BLaER1 treated with 17β-estradiol and CSF1 and Interleukin-3, amounts not matched to agents 10 nM and 100 nM (cell line): ENCODE results near the gene NPR3.

ENCODE experiments used
- H3K27ac ChIP-seq, 11 experiments: shearing (Covaris generic); formaldehyde crosslinking; 2 replicates each; pipeline ENCODE4 v1.8.1; 2022
- H3K27me3 ChIP-seq, 11 experiments: shearing (Covaris generic); formaldehyde crosslinking; 2 replicates each; pipeline ENCODE4 v1.8.1; 2022
- H3K36me3 ChIP-seq, 11 experiments: shearing (Covaris generic); formaldehyde crosslinking; 2 replicates each; pipeline ENCODE4 v1.8.1; 2022
- H3K4me1 ChIP-seq, 10 experiments: shearing (Covaris generic); formaldehyde crosslinking; 2 replicates each; pipeline ENCODE4 v1.8.1; 2022
- H3K4me2 ChIP-seq, 11 experiments: shearing (Covaris generic); formaldehyde crosslinking; 2 replicates each; pipeline ENCODE4 v1.8.1; 2022
- H3K4me3 ChIP-seq, 10 experiments: shearing (Covaris generic); formaldehyde crosslinking; 2 replicates each; pipeline ENCODE4 v1.8.1; 2022
- H3K9ac ChIP-seq, 11 experiments: shearing (Covaris generic); formaldehyde crosslinking; 2 replicates each; pipeline ENCODE4 v1.8.1; 2022
- H3K9me3 ChIP-seq, 11 experiments: shearing (Covaris generic); formaldehyde crosslinking; replicated peaks in 1 of 11; 2 replicates each; pipeline ENCODE4 v1.8.1; 2022
- H4K20me1 ChIP-seq, 11 experiments: shearing (Covaris generic); formaldehyde crosslinking; 2 replicates each; pipeline ENCODE4 v1.8.1; 2022
- Cebpa-rat ChIP-seq, 11 experiments: shearing (Covaris generic); IDR thresholded peaks; 2 replicates each; pipeline ENCODE4 v1.8.1; 2022

Gene NPR3

GRCh38 chr5:32805971-32806638, 95.0 kb downstream of the NPR3 start:
- Histone ChIP-seq H3K27ac (no peak overlapping the region), H3K4me1 (no peaks in the 10 kb centered on the region), H3K9me3 (peaks cover 13 to 32% (median 23%) of the 10 kb centered on the region in 11 experiments; a peak in 19 of 22 replicates), H3K4me3 (no peak overlapping the region), H3K36me3 (no peaks in the 10 kb centered on the region), H4K20me1 (no peaks in the 10 kb centered on the region), H3K27me3 (no peaks in the 10 kb centered on the region), H3K4me2 (no peak overlapping the region), H3K9ac (no peak overlapping the region)
- no peak for TF ChIP-seq Cebpa-rat (IDR thresholded peaks at IDR 0.05)

- Histone ChIP-seq H3K27ac (no peak overlapping the region), H3K27me3 (no peaks in the 10 kb centered on the region), H3K36me3 (no peaks in the 10 kb centered on the region), H3K4me3 (no peak overlapping the region), H3K4me2 (no peak overlapping the region), H4K20me1 (no peaks in the 10 kb centered on the region), H3K9ac (no peak overlapping the region), H3K9me3 (peaks cover 6 to 15% (median 12%) of the 10 kb centered on the region in 11 experiments; a peak in 17 of 22 replicates), H3K4me1 (no peaks in the 10 kb centered on the region)
- no peak for TF ChIP-seq Cebpa-rat (IDR thresholded peaks at IDR 0.05)
These were observed 97.7 kb downstream of the NPR3 start for GRCh38 chr5:32808783-32809182.

GRCh38 chr5:32810804-32811203, 99.7 kb downstream of the NPR3 start:
- H3K36me3 ChIP-seq = no peaks in the 10 kb centered on the region
- H4K20me1 ChIP-seq = no peaks in the 10 kb centered on the region
- no peaks in the 10 kb centered on the region for H3K4me1 ChIP-seq
- H3K27ac ChIP-seq = no peak overlapping the region
- H3K9me3 ChIP-seq = peaks cover 0 to 7% (median 0%) of the 10 kb centered on the region in 11 experiments; a peak in 3 of 22 replicates
- H3K4me2 ChIP-seq = no peak overlapping the region
- H3K9ac ChIP-seq = no peak overlapping the region
- no peak overlapping the region for H3K4me3 ChIP-seq
- H3K27me3 ChIP-seq = no peaks in the 10 kb centered on the region
- TF ChIP-seq Cebpa-rat (IDR thresholded peaks at IDR 0.05) = no peak

GRCh38 chr5:32812399-32812798, 101.3 kb downstream of the NPR3 start:
- Histone ChIP-seq H3K4me1 (no peaks in the 10 kb centered on the region), H3K4me3 (no peak overlapping the region), H3K36me3 (no peaks in the 10 kb centered on the region), H4K20me1 (no peaks in the 10 kb centered on the region), H3K9ac (no peak overlapping the region), H3K27ac (no peak overlapping the region), H3K27me3 (no peaks in the 10 kb centered on the region), H3K9me3 (peaks cover 0 to 11% (median 0%) of the 10 kb centered on the region in 11 experiments; a peak in 3 of 22 replicates), H3K4me2 (no peak overlapping the region)
- TF ChIP-seq Cebpa-rat (IDR thresholded peaks at IDR 0.05) = no peak

GRCh38 chr5:32814141-32814540, 103.0 kb downstream of the NPR3 start:
- Histone ChIP-seq H3K27me3 (no peaks in the 10 kb centered on the region), H3K36me3 (no peaks in the 10 kb centered on the region), H3K4me1 (no peaks in the 10 kb centered on the region), H3K9ac (no peak overlapping the region), H3K4me2 (no peak overlapping the region), H3K4me3 (no peak overlapping the region), H4K20me1 (no peaks in the 10 kb centered on the region), H3K9me3 (peaks cover 0 to 11% (median 0%) of the 10 kb centered on the region in 11 experiments; a peak in 3 of 22 replicates), H3K27ac (no peak overlapping the region)
- no peak for TF ChIP-seq Cebpa-rat (IDR thresholded peaks at IDR 0.05)

GRCh38 chr5:32814620-32815019, 103.5 kb downstream of the NPR3 start:
- Histone ChIP-seq H3K27ac (no peak overlapping the region), H3K4me2 (no peak overlapping the region), H3K9ac (no peak overlapping the region), H3K4me1 (no peaks in the 10 kb centered on the region), H3K27me3 (no peaks in the 10 kb centered on the region), H3K36me3 (no peaks in the 10 kb centered on the region), H3K9me3 (peaks cover 0 to 11% (median 0%) of the 10 kb centered on the region in 11 experiments; a peak in 3 of 22 replicates), H3K4me3 (no peak overlapping the region), H4K20me1 (no peaks in the 10 kb centered on the region)
- no peak for TF ChIP-seq Cebpa-rat (IDR thresholded peaks at IDR 0.05)

GRCh38 chr5:32827981-32828380, 116.9 kb downstream of the NPR3 start:
- H3K9ac ChIP-seq = no peak overlapping the region
- H3K27ac ChIP-seq = no peak overlapping the region
- no peaks in the 10 kb centered on the region for H3K36me3 ChIP-seq
- no peak overlapping the region for H3K4me2 ChIP-seq
- H3K27me3 ChIP-seq = no peaks in the 10 kb centered on the region
- no peak overlapping the region for H3K4me3 ChIP-seq
- H3K4me1 ChIP-seq = no peaks in the 10 kb centered on the region
- no peaks in the 10 kb centered on the region for H4K20me1 ChIP-seq
- H3K9me3 ChIP-seq = no peaks in the 10 kb centered on the region
- TF ChIP-seq Cebpa-rat (IDR thresholded peaks at IDR 0.05) = no peak

GRCh38 chr5:32828492-32828891, 117.4 kb downstream of the NPR3 start:
- TF ChIP-seq Cebpa-rat (IDR thresholded peaks at IDR 0.05) = no peak
- Histone ChIP-seq H3K36me3 (no peaks in the 10 kb centered on the region), H3K4me2 (no peak overlapping the region), H3K27me3 (no peaks in the 10 kb centered on the region), H3K4me3 (no peak overlapping the region), H3K27ac (no peak overlapping the region), H4K20me1 (no peaks in the 10 kb centered on the region), H3K9ac (no peak overlapping the region), H3K9me3 (no peaks in the 10 kb centered on the region), H3K4me1 (peaks cover 0 to 2% (median 0%) of the 10 kb centered on the region in 10 experiments; a peak in 3 of 20 replicates)

GRCh38 chr5:32831624-32832023, 120.5 kb downstream of the NPR3 start:
- H4K20me1 ChIP-seq = no peaks in the 10 kb centered on the region
- no peak overlapping the region for H3K4me2 ChIP-seq
- H3K27ac ChIP-seq = no peak overlapping the region
- peaks cover 0 to 8% (median 4%) of the 10 kb centered on the region in 10 experiments; a peak in 6 of 20 replicates for H3K4me1 ChIP-seq
- H3K27me3 ChIP-seq = no peaks in the 10 kb centered on the region
- H3K4me3 ChIP-seq = no peak overlapping the region
- no peaks in the 10 kb centered on the region for H3K36me3 ChIP-seq
- 0 out of 22 replicates have a peak, but pooled peaks cover 0 to 7% (median 0%) of the 10 kb centered on the region in 11 experiments for H3K9me3 ChIP-seq
- no peak for TF ChIP-seq Cebpa-rat (IDR thresholded peaks at IDR 0.05)
- no peak overlapping the region for H3K9ac ChIP-seq

- Histone ChIP-seq H3K36me3 (no peaks in the 10 kb centered on the region), H3K9ac (no peak overlapping the region), H3K27me3 (no peaks in the 10 kb centered on the region; a peak in 1 of 22 replicates), H4K20me1 (no peaks in the 10 kb centered on the region), H3K27ac (no peak overlapping the region), H3K9me3 (0 out of 22 replicates have a peak, but pooled peaks cover 0 to 7% (median 0%) of the 10 kb centered on the region in 11 experiments), H3K4me1 (peaks cover 0 to 8% (median 4%) of the 10 kb centered on the region in 10 experiments; a peak in 6 of 20 replicates), H3K4me3 (no peak overlapping the region), H3K4me2 (peak overlapping the region in 1 of 11 experiments; percentile 31; a peak in 1 of 22 replicates)
- TF ChIP-seq Cebpa-rat (IDR thresholded peaks at IDR 0.05) = no peak
These were observed 122.0 kb downstream of the NPR3 start for GRCh38 chr5:32833127-32833526.
